KMS-11 (cell line): Measurements from ENCODE around the gene DNAJC15.
"Not testable (repeated sequence)": the region's sequence is repeated elsewhere in the genome, so short reads cannot be mapped to it uniquely, and the experiment has no call there.

Experiments
- H2AFZ ChIP-seq: fragments of 200-600 bp; sonication (generic); 2 replicates; pipeline ENCODE4 v1.6.1; 2016; ENCODE audit warnings: antibody characterized with exemption, mixed run types, low read depth
- H3K27ac ChIP-seq: fragments of 200-600 bp; sonication (generic); 2 replicates; pipeline ENCODE4 v1.6.1; 2016; ENCODE audit warnings: mild to moderate bottlenecking, mixed run types
- H3K27me3 ChIP-seq: fragments of 200-600 bp; sonication (generic); 2 replicates; pipeline ENCODE4 v1.6.1; 2017; ENCODE audit warnings: mild to moderate bottlenecking, low read depth, mixed run types, moderate library complexity; ENCODE audit not compliant: insufficient read depth
- H3K36me3 ChIP-seq: fragments of 200-600 bp; sonication (generic); 2 replicates; pipeline ENCODE4 v1.6.1; 2017; ENCODE audit warnings: mild to moderate bottlenecking, mixed run types; ENCODE audit not compliant: insufficient read depth
- H3K4me1 ChIP-seq: fragments of 200-600 bp; sonication (generic); 2 replicates; pipeline ENCODE4 v1.6.1; 2016; ENCODE audit warnings: mild to moderate bottlenecking, low read depth, mixed run types; ENCODE audit not compliant: poor library complexity, severe bottlenecking
- H3K4me2 ChIP-seq: fragments of 200-600 bp; sonication (generic); 2 replicates; pipeline ENCODE4 v1.7.0; 2016; ENCODE audit warnings: mild to moderate bottlenecking, mixed run types
- H3K4me3 ChIP-seq: fragments of 200-600 bp; sonication (generic); IDR thresholded peaks from 2 replicates; pipeline ENCODE4 v1.6.1; 2017; ENCODE audit warnings: low read depth, low read length, mixed read lengths; ENCODE audit not compliant: insufficient read depth
- H3K79me2 ChIP-seq: fragments of 200-600 bp; sonication (generic); 2 replicates; pipeline ENCODE4 v1.6.1; 2016; ENCODE audit warnings: low read depth, mixed run types; ENCODE audit not compliant: insufficient read depth
- H3K9ac ChIP-seq: fragments of 200-600 bp; sonication (generic); 2 replicates; pipeline ENCODE4 v1.6.1; 2016; ENCODE audit warnings: mild to moderate bottlenecking, mixed run types
- H4K20me1 ChIP-seq: fragments of 200-600 bp; sonication (generic); 2 replicates; pipeline ENCODE4 v1.6.1; 2016; ENCODE audit warnings: mild to moderate bottlenecking, mixed run types; ENCODE audit not compliant: insufficient read depth
- TF ChIP-seq, protein P1 (sequence below): fragments of 200-600 bp; sonication (generic); conservative IDR thresholded peaks from 2 replicates; pipeline ENCODE4 v1.6.1; 2017; ENCODE audit warnings: low read depth, mild to moderate bottlenecking, antibody characterized with exemption, low read length, moderate library complexity, mixed read lengths

Gene DNAJC15

DNA sequence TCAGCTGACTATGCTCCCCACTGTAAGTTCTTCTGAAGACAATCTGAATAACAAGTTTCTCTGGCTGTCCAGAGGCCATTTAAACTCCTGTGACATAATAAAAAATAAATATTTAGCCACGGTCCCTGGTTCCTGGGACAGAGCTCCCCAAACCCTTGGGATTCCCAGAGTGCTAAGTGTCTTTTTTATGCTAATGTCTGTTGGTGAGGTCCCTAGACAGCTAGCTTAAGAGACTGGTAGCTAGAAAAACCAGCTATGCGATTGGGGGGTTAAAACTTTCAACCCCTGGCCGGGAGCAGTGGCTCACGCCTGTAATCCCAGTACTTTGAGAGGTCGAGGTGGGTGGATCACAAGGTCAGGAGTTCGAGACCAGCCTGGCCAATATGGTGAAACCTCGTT, 37.2 kb upstream of the DNAJC15 start:
- peaks cover 14% of the 10 kb centered on the region for H3K4me1 ChIP-seq
- no peak overlapping the region for H3K9ac ChIP-seq
- no peak overlapping the region for H3K4me3 ChIP-seq
- H3K36me3 ChIP-seq = no peaks in the 10 kb centered on the region
- no peak overlapping the region for H3K27ac ChIP-seq
- H4K20me1 ChIP-seq = no peaks in the 10 kb centered on the region
- TF ChIP-seq, protein P1, sequence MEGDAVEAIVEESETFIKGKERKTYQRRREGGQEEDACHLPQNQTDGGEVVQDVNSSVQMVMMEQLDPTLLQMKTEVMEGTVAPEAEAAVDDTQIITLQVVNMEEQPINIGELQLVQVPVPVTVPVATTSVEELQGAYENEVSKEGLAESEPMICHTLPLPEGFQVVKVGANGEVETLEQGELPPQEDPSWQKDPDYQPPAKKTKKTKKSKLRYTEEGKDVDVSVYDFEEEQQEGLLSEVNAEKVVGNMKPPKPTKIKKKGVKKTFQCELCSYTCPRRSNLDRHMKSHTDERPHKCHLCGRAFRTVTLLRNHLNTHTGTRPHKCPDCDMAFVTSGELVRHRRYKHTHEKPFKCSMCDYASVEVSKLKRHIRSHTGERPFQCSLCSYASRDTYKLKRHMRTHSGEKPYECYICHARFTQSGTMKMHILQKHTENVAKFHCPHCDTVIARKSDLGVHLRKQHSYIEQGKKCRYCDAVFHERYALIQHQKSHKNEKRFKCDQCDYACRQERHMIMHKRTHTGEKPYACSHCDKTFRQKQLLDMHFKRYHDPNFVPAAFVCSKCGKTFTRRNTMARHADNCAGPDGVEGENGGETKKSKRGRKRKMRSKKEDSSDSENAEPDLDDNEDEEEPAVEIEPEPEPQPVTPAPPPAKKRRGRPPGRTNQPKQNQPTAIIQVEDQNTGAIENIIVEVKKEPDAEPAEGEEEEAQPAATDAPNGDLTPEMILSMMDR = no peak
- H3K79me2 ChIP-seq = no peaks in the 10 kb centered on the region
- H3K27me3 ChIP-seq = no peaks in the 10 kb centered on the region
- no peak overlapping the region for H2AFZ ChIP-seq
- H3K4me2 ChIP-seq = no peak overlapping the region

DNA sequence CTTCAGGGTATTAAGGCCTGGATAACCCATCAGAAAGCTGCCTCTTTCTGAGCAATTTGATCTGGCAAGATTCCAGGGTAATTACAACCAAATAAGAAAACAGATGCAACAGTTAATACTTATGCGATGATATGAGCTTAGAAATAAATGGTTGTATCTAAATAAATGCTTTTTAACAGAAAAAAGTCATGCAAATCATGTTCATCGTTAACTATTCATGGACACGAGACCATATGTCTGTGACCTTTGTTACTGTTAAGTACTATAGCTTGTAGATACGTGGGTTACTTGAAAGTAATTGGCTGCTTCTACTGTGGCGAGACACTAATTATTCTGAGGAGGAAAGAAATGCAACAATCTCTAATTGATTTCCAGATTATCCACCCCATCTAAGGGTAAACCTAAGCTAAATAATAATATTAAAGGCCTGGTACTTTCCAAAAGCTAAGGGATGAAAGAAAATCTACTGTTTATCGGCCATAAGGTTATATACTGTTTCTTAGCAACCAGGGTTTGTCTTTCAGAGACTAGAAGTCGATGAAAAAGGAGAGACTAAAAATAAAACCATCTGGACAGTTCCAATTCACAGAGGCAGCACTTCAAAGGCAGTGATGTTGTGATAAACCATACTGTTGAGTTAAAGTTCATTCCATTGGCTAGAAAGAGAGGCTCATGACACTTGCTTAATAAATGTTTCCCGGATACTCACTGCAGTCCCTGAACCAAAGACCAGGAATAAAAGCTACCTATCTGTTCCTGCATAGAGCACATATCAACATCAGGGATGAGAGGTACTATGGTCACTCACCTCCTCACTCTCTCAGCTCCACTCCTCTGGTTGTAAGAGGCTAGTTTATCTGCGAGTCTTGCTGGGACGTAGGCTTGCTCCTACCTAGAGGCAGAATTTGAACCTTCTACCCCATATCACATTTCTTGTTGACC, 32.8 kb upstream of the DNAJC15 start:
- peak overlapping the region; percentile 67; the same call in 1 of the 2 replicates for H3K9ac ChIP-seq
- peak overlapping the region; percentile 87; the same call in 1 of the 2 replicates for H3K27ac ChIP-seq
- no peaks in the 10 kb centered on the region for H3K79me2 ChIP-seq
- H2AFZ ChIP-seq = no peak overlapping the region
- H3K4me2 ChIP-seq = peak overlapping the region; percentile 87
- no peaks in the 10 kb centered on the region for H3K27me3 ChIP-seq
- no peaks in the 10 kb centered on the region for H4K20me1 ChIP-seq
- H3K36me3 ChIP-seq = no peaks in the 10 kb centered on the region
- H3K4me1 ChIP-seq = peaks cover 33% of the 10 kb centered on the region
- TF ChIP-seq, protein P1 = no peak
- H3K4me3 ChIP-seq = no peak overlapping the region

DNA sequence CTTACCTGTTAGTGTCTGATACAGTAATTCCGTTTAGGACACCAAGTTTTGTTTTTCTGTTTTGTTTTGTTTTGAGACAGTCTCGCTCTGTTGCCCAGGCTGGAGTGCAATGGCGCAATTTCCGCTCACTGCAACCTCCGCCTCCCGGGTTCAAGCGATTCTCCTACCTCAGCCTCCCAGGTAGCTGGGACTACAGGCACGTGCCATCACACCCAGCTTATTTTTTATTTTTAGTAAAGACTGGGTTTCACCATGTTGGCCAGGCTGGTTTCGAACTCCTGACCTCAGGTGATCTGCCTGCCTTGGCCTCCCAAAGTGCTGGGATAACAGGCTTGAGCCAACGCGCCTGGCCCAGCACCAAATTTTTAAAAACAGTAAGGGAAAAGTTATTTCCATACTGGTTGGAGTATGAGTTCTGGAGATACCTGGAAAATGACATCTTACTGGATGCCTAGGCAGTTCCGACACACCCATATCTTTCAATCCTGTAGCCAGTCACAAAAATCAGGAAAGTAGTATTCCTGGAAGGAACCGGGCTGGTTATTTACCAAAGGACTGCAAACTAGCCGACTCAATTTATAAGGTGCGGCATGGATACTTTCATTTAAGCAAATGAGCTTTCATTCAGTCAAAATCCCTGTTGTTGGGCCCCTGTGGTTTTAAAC, 32.0 kb upstream of the DNAJC15 start:
- H2AFZ ChIP-seq = peak overlapping the region; percentile 77; the same call in 1 of the 2 replicates
- H3K9ac ChIP-seq = peak overlapping the region; percentile 67; the same call in 1 of the 2 replicates
- H3K36me3 ChIP-seq, H3K27me3 ChIP-seq, H3K79me2 ChIP-seq, H4K20me1 ChIP-seq, H3K4me3 ChIP-seq: not testable (repeated sequence)
- peak overlapping the region; percentile 87 for H3K4me2 ChIP-seq
- H3K27ac ChIP-seq = peak overlapping the region; percentile 87
- H3K4me1 ChIP-seq = peaks cover 33% of the 10 kb centered on the region

DNA sequence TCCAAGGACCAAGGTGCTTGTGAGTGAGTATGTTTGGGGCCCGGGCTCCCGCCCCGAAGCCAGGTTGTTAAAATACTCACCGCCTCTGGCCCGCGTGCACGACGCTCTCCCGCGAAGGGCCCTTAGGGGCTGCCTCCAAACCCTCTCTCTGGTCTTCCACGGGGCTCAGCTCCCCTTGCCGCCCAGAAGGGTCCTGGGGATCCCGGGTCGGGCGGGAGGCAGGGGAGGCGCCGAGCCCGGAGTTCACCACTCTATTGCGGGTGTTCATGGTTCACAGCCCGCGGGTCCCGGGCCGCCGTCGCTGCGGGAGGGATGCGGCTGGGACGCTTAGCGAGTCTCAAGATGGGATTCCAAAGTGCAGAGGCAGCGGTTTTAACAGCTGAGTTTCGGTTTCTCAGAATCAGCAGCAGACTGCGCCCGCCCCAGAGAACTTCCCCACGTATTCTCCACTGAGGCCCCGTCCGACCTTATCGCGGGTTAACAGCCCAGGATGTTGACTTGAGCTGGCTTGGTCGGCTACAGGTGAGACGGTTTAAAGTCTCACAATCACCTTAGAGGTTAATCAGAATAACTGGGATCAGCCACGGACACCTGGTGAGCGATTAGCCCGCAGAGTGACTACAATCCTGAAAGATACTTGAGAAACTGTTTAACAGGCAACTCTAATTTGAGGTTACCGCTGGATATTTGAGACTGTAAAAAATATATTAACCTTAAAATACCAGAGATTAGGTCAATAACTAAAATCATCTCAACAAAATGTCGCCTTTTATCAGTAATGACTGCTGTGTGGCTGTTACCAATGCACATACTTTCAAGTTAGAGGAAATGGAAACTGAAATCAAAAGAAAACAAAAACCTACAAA, 31.3 kb upstream of the DNAJC15 start, which contains the start of gene EPSTI1:
Gene EPSTI1 (minus strand): TSS at position 344 of the 866 bp plus-strand sequence. CDS start 76 bp downstream, at position 268.
- H3K4me2 ChIP-seq = peak within 1 kb of the TSS; percentile 87
- H3K27ac ChIP-seq = peak within 1 kb of the TSS; percentile 87
- peak within 1 kb of the TSS; percentile 67; the same call in 1 of the 2 replicates for H3K9ac ChIP-seq

More for the DNA sequence above, 31.3 kb upstream of the DNAJC15 start, which contains the start of gene EPSTI1:
- Histone ChIP-seq H2AFZ (peak within 1 kb of the TSS; percentile 77), H3K79me2 (no peaks in the 10 kb centered on the region), H4K20me1 (no peaks in the 10 kb centered on the region), H3K27me3 (no peaks in the 10 kb centered on the region), H3K4me3 (no peak within 1 kb of the TSS), H3K36me3 (no peaks in the 10 kb centered on the region), H3K4me1 (peaks cover 33% of the 10 kb centered on the region)
- TF ChIP-seq, protein P1 = no peak
